Heart left ventricle (tissue), 16 donors: Measurements from ENCODE around the gene MYOCD. TPM values are rescaled to one million over a fixed set of nuclear protein-coding genes. Genes with fewer than 3 reads are reported as not detected.

ENCODE experiments used
- ATAC-seq, 4 donors: fragments of 200-7000 bp; cut with Tn5 transposase; one replicate each; pipeline ENCODE4 v1.9.1; 2020 to 2022; ENCODE audit warnings: moderate library complexity in 4 of 4, mild to moderate bottlenecking in 3 of 4, moderate number of reproducible peaks in 1 of 4
- DNase-seq, 5 donors: peaks; one replicate each; pipeline ENCODE4 v3.0.0-alpha.2; 2020
- H3K27ac ChIP-seq, 12 donors: fragments of 200-600 bp; sonication (generic) in 4 of 12; one replicate each; pipeline versions ENCODE4 v1.5.0 to v1.8.0; 2016 to 2022; ENCODE audit warnings: mild to moderate bottlenecking in 2 of 12
- H3K27me3 ChIP-seq, 9 donors: fragments of 200-600 bp; sonication (generic) in 2 of 9; one replicate each; pipeline versions ENCODE4 v1.5.1 to v1.8.0; 2016 to 2022; ENCODE audit warnings: mild to moderate bottlenecking in 3 of 9
- H3K36me3 ChIP-seq, 9 donors: fragments of 200-600 bp; sonication (generic) in 2 of 9; one replicate each; pipeline versions ENCODE4 v1.5.0 to v1.8.0; 2018 to 2022; ENCODE audit warnings: mild to moderate bottlenecking in 2 of 9
- H3K4me1 ChIP-seq, 12 donors: fragments of 200-600 bp; sonication (generic) in 4 of 12; one replicate each; pipeline versions ENCODE4 v1.5.0 to v1.8.0; 2016 to 2022; ENCODE audit warnings: mild to moderate bottlenecking in 3 of 12
- H3K4me3 ChIP-seq, 12 donors: fragments of 200-600 bp; sonication (generic) in 4 of 12; one replicate each; pipeline versions ENCODE4 v1.5.0 to v1.8.0; 2017 to 2022; ENCODE audit warnings: mild to moderate bottlenecking in 9 of 12, moderate library complexity in 4 of 12
- H3K9me3 ChIP-seq, 12 donors: fragments of 200-600 bp; sonication (generic) in 4 of 12; one replicate each; pipeline versions ENCODE4 v1.5.0 to v1.8.0; 2016 to 2022; ENCODE audit warnings: mild to moderate bottlenecking in 1 of 12
- CTCF ChIP-seq, 12 donors: fragments of 200-600 bp; sonication (generic) in 4 of 12; IDR thresholded peaks; one replicate each; pipeline versions ENCODE4 v1.5.0 to v1.8.0; 2018 to 2022; ENCODE audit warnings: antibody characterized with exemption in 12 of 12, mild to moderate bottlenecking in 5 of 12
- POLR2A ChIP-seq, 2 donors: fragments of 450-650 bp; IDR thresholded peaks; one replicate each; pipeline ENCODE4 v1.6.1; 2017; ENCODE audit warnings: antibody characterized with exemption in 2 of 2, mild to moderate bottlenecking in 2 of 2, moderate library complexity in 2 of 2
- WGBS, 4 donors: extraction: QIAGEN DNeasy Blood & Tissue Kit in 2 of 4; methylation state at CpG; one replicate each; pipeline versions ENCODE4 v1.1.5 to v1.1.7; 2013 to 2018; 5-methylcytosine and 5-hydroxymethylcytosine counted together
- intact Hi-C, 10 donors: fragments of 100-400 bp; cut with DNase I; formaldehyde crosslinking; loops; one replicate each; pipeline versions ENCODE4 v1.11.1 to v1.14.2; 2022
- polyA plus RNA-seq, 2 donors: library from polyadenylated mRNA; stranded (reverse); fragments of 200-250 nt; gene quantifications; one replicate each; pipeline ENCODE4 v1.2.3, GENCODE V29; 2013
- total RNA-seq, 9 donors: library from RNA; depleted of rRNA in 2 of 9; stranded (reverse); fragments of >200 nt in 2 of 9; fragmentation: NEBNext Ultra II Directional in 3 of 9; extraction: Animal tissue kit (Norgen Biotek cat#: 25700) in 3 of 9; gene quantifications; one replicate each; pipeline versions ENCODE4 v1.1.0 to v1.2.4, GENCODE V29; 2016 to 2023
- donor health status: ischemic (EF 13 %, LVEDD 7.1; RV severe dilation, severe dysfunction).
- donor health status: healthy with polysubstance abuse.
- donor health status: DM: no; HTN: yes; CAD: no.
- donor health status: DM: no; HTN: no; CAD: no.
- donor health status: ischemic (EF 25% LVEDD 6.9; RV normal size, moderate dysfunction).
- donor health status: ischemic (EF 25% LVEDD 5.7; RV mildly dilated, moderate dysfunction).
- donor health status: healthy.
- donor health status: DM: yes; HTN: yes; CAD: no.
- donor health status: ischemic (EF 35%, LVEDD 5.7; RV mildly dilated, moderate dysfunction).
- donor health status: nonischemic (EF 11% LVEDD 7.7; RV severe dilation, severe dysfunction).
- donor health status: DM: yes; HTN: yes; CAD: no.
- donor health status: PGD.
- donor health status: ischemic (EF 29% LVEDD 5.4; RV normal size, mild dysfunction).
- donor health status: nonischemic (EF 23%, LVEDD 6.1; RV moderate dilation, normal function).

MYOCD gene
- total and polyA plus RNA-seq, 11 donors = 12.9 to 77.2 (median 45.9) TPM

- intact Hi-C loops = no loop called here
- Histone ChIP-seq H3K4me3 (no peak overlapping the region), H3K9me3 (peaks cover 0 to 12% (median 0%) of the 10 kb centered on the region in 12 donors), H3K4me1 (no peaks in the 10 kb centered on the region), H3K27me3 (no peaks in the 10 kb centered on the region), H3K27ac (no peak overlapping the region), H3K36me3 (no peaks in the 10 kb centered on the region)
- 41 to 51% (median 49%) methylated on average over 3 of the region's 3 CpGs for WGBS, 4 donors
- no peak for DNase-seq
- no peak for ATAC-seq
- TF ChIP-seq CTCF (IDR thresholded peaks at IDR 0.05) = no peak
- no peak for TF ChIP-seq POLR2A (IDR thresholded peaks at IDR 0.05)
Measured at GRCh38 chr17:12815642-12816141, 150.0 kb downstream of the MYOCD start.

Other genes starting within 250 kb of the MYOCD start
- gene ARHGAP44, start 123.6 kb downstream of the MYOCD start, total RNA-seq = 10 to 100 TPM in 2 of 9 donors, 1 to 10 TPM in 7; 6.0 to 15.7 (median 8.7) TPM
- 1 to 10 TPM; 4.3 to 8.6 TPM for gene ARHGAP44, start 123.6 kb downstream of the MYOCD start, polyA plus RNA-seq